Raji (cell line): ENCODE results near the gene WLS.

Experiments used
- POLR2A ChIP-seq: IDR thresholded peaks from 2 replicates; pipeline ENCODE4 v1.6.1; 2011; ENCODE audit warnings: low read depth, low read length, control low read depth; ENCODE audit not compliant: insufficient read depth

Gene WLS

DNA sequence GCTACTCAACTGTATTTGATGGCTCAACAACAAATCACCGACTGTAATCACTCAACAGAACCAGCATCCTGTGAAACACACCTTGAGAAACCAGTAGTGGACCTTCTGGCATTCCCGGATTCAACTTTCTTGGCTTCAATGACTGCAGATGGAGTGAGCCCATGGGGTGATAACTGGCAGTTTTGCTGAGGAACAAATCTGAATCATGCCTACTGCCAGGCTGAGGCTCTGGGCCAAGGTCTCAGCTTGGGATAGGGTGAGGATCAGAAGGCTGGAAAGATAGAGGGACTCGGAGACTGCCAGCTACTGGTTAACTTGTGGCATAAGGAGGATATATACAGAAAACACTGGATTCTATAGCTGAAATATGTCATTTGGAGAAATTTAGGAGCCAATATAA is 118.4 kb downstream of the WLS start:
- TF ChIP-seq POLR2A, result no peak

DNA sequence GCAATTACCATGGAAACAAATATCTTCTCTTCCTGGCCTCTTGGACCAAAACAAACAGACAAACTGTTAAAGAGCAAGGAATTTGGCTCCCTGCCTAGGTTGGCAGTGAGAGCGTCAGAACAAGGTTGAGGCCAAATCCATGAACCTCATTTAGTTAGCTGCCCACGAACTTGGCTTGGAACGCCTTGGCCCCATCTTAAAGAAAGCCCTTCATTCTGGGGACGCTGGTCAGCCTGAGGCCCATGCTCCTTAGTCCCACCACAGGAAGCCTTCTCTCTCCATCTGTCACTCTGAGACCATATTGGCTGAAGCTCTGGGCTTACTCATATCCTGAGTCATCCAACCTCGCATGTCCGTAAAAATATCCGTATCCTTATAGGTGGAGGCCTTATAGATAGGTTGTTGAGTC is 119.5 kb downstream of the WLS start:
- no peak for TF ChIP-seq POLR2A

DNA sequence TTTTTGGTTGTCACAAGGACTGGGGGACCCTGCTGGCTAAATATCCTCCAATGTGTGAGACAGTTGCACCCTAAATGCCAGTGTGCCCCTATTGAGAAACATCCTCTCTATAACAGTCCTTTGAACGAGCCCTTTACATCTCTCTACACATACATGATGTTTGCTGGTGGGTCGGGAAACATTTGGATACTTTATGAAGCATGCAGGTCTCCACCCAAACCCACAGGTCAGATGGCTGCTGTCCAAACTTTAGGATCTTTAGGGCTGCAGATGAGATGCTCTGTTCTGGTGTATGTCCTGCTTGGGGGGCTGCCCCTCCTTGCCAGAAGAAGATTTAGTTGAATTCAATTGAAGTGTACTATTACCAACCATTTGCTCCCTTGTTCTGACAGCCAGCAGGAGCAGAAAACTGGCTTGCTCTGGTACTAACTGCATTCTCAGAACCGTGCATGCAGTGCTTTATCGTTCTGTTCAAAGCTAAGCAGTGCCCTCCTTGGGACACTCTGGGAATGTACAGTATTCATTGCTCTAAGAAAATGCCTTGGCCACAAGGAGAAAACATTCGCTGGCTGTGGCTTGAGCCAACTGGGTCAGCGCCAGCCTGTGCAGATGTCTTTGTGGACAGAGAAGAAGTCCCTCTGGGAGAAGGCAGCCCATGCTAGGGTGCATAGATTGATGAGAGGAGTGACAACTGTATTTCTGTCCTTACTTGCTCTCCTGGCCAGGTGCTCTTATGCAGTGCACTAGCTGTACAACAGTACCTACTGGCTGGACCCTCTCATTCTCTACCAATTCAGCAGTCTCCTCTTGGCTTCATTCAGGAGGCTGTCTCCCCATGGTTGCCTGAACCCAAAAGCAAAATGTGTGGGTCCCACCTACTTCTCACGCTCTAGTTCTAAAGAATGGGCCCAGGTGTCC is 120.5 kb downstream of the WLS start:
- no peak for TF ChIP-seq POLR2A

DNA sequence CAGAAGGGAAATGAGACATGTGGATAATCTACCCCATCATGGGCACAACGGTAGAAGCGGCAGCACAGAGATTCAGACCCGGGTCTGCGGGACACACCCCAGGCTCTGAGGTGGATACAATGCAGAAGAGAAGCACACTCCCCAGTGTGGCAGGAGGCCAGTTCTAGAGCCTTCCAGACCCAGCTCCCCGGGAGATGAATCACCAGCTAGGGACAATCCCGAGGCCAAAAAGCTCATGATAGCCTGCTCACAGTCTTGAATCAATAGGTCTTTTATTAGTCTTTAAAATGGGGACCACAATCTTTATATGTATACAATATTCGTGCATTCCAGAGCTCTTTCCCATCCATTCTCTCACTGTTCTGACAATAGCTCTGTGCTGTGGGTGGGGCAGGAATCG is 124.6 kb downstream of the WLS start:
- TF ChIP-seq POLR2A, result no peak

DNA sequence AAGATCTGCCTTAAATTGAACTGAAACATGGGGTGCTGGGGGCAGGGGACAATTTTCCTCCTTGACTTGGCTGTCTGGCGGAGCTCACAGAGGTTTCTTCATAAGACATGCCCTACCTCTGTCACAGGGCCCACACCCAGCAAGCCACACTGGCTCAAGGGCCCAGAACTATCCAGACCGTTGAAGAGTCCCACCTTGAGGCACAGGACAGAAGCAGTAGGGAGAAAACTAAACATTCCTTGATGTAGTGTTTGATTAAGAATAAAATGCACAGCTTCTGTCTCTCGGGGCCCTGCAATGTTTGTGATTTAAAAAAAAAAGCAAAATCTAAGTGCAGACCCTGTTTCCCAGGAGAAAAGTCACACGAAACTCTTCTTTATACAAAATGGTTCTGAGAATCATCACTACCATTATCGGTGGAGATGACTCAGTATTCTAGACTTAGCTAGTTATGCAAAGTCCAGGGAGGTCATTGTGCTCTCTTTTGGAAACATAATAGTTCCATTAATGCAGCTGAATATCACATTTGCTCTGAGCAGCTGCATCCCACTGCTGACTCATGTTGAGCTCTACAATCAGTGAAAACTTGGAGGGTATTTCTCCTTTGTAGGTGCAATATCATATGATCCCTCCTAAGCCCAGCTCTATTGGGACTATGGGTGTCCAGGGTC is 128.3 kb downstream of the WLS start:
- no peak for TF ChIP-seq POLR2A

DNA sequence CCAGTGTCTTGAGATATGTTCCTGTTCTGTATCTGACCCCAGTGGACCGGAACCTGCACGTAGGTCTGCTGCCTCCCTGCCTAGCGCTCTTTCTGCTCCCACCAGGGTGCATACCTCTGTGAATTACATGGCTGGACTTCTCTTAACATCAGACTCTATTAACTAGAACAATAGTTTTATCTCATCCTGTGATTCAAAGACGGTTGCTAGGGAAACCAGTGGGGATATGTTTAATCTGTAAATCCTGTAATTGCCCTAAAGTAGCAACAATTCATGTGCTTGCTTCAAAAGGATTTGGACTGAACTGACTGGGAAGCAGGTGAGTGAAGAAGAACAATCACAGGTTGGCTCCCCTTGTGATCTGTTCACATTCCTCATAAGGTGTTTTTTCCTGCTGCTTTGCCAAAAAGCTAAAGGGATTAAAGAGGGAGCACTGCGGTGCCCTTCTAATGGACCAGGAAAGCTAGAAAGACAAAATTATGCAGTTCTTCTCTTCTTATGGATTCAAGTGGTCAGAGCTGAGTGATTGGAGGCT is 129.2 kb downstream of the WLS start:
- TF ChIP-seq POLR2A, result no peak

DNA sequence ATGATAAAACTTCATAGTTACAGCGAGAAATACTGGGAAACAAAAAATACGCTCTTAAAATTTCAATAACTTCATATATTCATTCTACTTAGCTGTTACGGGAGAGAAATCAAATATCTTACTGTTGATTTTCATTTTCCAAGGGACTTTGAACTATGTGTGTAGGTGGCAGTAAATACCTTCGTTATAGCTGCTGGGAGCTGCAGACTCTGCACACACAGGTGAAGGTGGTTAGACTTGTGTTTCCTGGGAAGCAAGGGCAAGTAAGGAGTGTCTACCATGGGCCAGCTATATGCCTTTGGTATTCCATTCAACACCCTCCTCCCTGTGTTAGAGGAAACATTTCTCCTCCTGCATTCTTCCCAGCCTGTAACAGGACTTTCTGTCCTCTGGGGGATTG is 130.5 kb downstream of the WLS start:
- no peak for TF ChIP-seq POLR2A

DNA sequence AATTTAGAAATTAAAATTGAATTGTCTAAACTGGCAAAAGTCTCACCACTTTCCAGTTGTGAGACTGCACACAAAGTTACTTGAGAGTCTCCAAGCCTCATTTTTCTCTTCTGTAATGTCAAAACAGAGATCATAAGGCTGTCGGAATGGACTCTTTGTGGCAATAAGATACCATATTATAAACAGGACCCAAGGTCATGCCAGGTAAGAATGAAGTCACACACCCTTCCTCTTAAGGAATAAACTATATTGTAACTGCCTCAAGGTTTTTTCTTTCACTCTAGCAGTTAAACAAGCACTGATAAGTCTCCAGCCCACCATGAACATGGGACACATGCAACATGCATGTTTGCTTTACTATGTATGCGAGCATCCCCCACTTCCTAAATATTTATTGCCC is 131.8 kb downstream of the WLS start:
- no peak for TF ChIP-seq POLR2A

DNA sequence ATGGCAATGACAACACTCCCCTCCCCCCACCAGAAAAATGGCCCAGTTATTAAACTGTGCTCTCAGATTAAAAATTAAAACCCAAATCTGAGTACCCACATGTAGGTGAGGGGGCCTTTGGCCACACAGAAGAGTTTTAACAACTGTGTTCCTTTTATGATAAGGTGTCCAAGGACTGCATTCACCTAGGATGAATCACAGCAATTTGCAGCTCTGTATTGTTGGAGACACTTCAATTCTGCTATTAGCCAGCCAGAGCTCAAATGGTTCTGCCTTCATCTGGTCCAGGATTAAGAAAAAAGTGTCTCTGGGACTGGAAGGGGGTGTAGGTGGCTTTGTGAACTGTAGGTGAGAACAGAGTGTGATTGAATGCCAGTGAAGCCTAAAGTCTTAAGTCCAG is 138.6 kb downstream of the WLS start:
- no peak for TF ChIP-seq POLR2A

DNA sequence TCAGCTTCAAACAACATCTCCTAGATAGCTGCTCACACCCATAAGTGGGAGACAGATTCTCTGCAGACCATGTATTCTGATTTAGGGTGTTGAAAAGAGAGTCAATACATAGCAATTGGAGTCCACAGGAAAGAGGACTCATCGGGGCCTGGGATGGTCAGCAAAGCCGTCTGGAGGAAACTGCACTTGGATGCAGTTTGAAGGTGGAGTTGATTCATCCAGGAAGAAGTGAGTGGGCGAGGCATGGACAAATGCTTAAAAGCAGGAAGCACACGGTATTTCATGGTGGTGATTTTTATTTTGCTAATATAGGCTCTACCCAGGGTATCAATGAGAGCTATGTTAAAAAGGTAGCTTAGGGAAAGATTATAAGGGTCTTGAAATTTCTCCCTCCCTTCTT is 145.1 kb downstream of the WLS start:
- no peak for TF ChIP-seq POLR2A

DNA sequence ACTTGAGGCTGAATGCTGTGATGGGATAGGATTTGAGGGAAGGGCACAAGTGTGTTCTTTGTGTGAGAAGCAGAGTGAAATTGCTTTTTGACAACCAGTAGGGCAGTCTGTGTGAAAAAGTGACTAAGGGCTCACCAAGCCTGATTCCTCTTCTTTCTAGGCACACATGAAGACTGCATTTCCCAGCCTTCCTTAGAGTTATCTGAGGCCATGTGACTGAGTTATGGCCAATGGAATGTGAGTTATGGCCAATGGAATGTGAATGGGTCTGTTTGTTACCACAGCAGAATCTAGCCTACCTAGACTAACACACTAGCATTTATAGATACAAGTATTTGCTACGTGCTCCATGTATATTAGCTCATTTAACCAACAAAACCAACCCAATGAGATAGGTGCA is 146.6 kb downstream of the WLS start:
- TF ChIP-seq POLR2A, result no peak

DNA sequence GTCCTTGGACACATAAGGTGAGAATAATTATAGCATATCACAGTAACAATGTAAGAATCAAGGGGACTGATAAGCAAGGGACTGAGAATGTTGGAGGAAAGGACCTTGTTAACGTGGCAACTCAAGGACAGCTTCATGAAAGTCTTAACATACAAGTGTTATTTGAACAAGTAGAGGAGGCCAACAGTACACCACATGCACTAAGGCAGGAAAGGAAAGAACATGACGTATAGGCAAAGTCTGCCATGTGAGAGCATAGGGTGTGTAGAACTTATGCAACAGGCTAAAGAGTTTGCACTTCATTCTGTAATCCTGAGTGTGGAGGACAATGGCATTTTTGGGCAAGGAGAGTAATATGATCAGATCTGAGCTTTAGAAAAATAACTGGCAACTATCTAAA is 148.6 kb downstream of the WLS start:
- no peak for TF ChIP-seq POLR2A

DNA sequence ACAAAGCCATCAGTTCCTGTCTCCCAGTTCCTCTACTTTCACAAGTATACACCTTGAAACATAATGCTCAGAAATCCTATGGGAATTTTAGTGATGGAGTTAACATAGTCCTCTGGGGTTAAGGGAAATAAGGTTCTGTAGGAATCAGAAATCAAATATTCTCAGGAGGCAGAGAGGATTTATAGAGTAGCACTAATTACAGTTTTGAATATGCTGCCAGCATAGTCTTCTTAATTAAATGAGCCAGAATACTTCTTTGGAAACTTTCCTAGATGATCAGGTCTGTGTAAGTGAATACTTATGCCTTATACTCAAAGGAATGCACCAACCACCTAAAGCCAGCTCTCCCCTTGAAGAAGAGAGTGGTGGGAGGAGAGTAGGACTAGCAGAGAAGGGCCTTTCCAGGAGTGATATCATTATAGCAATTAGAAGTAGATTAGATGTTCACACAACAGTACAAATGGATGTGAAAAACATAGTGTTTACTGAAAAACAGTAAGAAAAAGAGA is 150.5 kb downstream of the WLS start:
- no peak for TF ChIP-seq POLR2A

DNA sequence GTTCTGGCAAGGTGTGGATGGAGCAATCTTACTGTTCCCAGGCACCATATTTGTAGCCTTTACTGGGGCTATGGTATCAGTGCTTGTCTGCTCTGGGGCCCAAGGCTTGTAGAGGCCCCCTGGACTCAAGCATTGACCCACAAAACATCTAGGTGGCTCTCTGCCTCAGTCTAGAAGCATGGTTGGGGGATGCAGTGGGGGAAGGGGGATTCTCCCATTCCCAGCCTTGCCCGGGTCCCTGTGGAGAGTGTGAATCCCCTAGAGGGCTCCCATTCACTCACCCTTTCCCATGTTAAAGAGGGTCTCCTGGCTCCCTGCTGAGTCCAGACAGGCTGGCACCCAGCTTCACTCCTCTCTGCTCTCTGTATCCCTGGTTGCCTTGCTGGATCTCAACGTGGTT is 153.7 kb downstream of the WLS start:
- TF ChIP-seq POLR2A, result no peak
